GM12878 (cell line): ENCODE results near the gene CD300E. TPM values are rescaled to one million over a fixed set of nuclear protein-coding genes. Genes with fewer than 3 reads are reported as not detected.

Experiments used
- CEBPB ChIP-seq, 2 experiments: fragments of 150-350 bp in 1 of 2; IDR thresholded peaks; 2 replicates each; pipeline ENCODE4 v1.6.1; 2012 to 2014; ENCODE audit warnings: low read depth in 2 of 2, low read length in 2 of 2, borderline replicate concordance in 1 of 2, inconsistent platforms in 1 of 2
- ELK1 ChIP-seq: IDR thresholded peaks from 2 replicates; pipeline ENCODE4 v1.6.1; 2012; ENCODE audit warnings: low read depth, low read length, improper control_type of control experiment
- FOS ChIP-seq: IDR thresholded peaks from 3 replicates; pipeline ENCODE4 v1.6.1; 2011; ENCODE audit warnings: borderline replicate concordance; ENCODE audit not compliant: insufficient read length; ENCODE audit errors: extremely low read depth
- IRF5 ChIP-seq: fragments of 450-650 bp; IDR thresholded peaks from 2 replicates; pipeline ENCODE4 v1.6.1; 2017; ENCODE audit warnings: borderline replicate concordance
- JUNB ChIP-seq: IDR thresholded peaks from 2 replicates; pipeline ENCODE4 v1.6.1; 2016; ENCODE audit warnings: antibody characterized with exemption, mild to moderate bottlenecking
- MAX ChIP-seq: IDR thresholded peaks from 2 replicates; pipeline ENCODE4 v1.6.1; 2012; ENCODE audit warnings: low read depth, low read length, improper control_type of control experiment
- MYC ChIP-seq: IDR thresholded peaks from 2 replicates; pipeline ENCODE4 v1.6.1; 2011; ENCODE audit warnings: mild to moderate bottlenecking, low read length, moderate library complexity, inconsistent platforms; ENCODE audit not compliant: insufficient read depth, insufficient replicate concordance, insufficient read length, severe bottlenecking
- RB1 ChIP-seq: fragments of 450-650 bp; formaldehyde crosslinking; IDR thresholded peaks from 2 replicates; pipeline ENCODE4 v1.6.1; 2017; ENCODE audit warnings: mild to moderate bottlenecking, borderline replicate concordance
- WRNIP1 ChIP-seq: IDR thresholded peaks from 2 replicates; pipeline ENCODE4 v1.6.1; 2011; ENCODE audit warnings: low read depth, low read length, improper control_type of control experiment, borderline replicate concordance
- ZNF24 ChIP-seq: fragments of 450-650 bp; IDR thresholded peaks from 2 replicates; pipeline ENCODE4 v1.6.1; 2017; ENCODE audit warnings: antibody characterized with exemption, mild to moderate bottlenecking
- ZNF622 ChIP-seq: fragments of 450-650 bp; IDR thresholded peaks from 2 replicates; pipeline ENCODE4 v1.6.1; 2017; ENCODE audit warnings: mild to moderate bottlenecking, inconsistent platforms
- polyA plus RNA-seq, 11 experiments: library from polyadenylated mRNA; depleted of rRNA in 4 of 11; unstranded in 6 of 11; stranded (reverse) in 5 of 11; fragments of >200 nt; fragmentation: Nextera tagmentation in 4 of 11; fragmentation: Illumina TruSeq in 1 of 11; extraction: Ambion mirVana in 4 of 11; extraction: Trizol in 1 of 11; gene quantifications; 1 replicate in 1 of 11; 2 replicates in 10 of 11; pipeline versions ENCODE4 v1.2.1 to v1.2.3, GENCODE V29; 2011 to 2016; ENCODE audit warnings: inconsistent platforms in 2 of 11, missing spikeins in 2 of 11, low read depth in 1 of 11
- total RNA-seq, 4 experiments: library from RNA; depleted of rRNA in 3 of 4; stranded (reverse); fragments of >200 nt in 3 of 4; fragmentation: Illumina TruSeq in 1 of 4; extraction: Trizol in 1 of 4; gene quantifications; 2 replicates each; pipeline versions ENCODE4 v1.2.1 to v1.2.3, GENCODE V29; 2013 to 2021

CD300E gene
- total and polyA plus RNA-seq, 10 of the 15 experiments (the other 5 are each of a cell fraction or from before 2014, with no cell fraction given), result not detected

- TF ChIP-seq JUNB, result no peak
- TF ChIP-seq FOS, result no peak
- no peak for TF ChIP-seq MAX
- no peak for TF ChIP-seq MYC
- TF ChIP-seq IRF5, result no peak
- TF ChIP-seq ZNF622, result no peak
- TF ChIP-seq WRNIP1, result no peak
- TF ChIP-seq RB1, result no peak
- TF ChIP-seq CEBPB (IDR thresholded peaks at IDR 0.05; ENCODE audit: borderline replicate concordance in 1 of 2, low read depth in 2 of 2, low read length in 2 of 2), result no peak
- TF ChIP-seq ZNF24, result no peak
- TF ChIP-seq ELK1, result no peak
Measured at GRCh38 chr17:74643826-74644225, 20.3 kb upstream of the CD300E start (continued).
